Ascending aorta (tissue), 2 donors: Measurements from ENCODE around the gene BRD4. TPM values are rescaled to one million over a fixed set of nuclear protein-coding genes. Genes with fewer than 3 reads are reported as not detected.
A peak's percentile ranks its signal among the peaks of the same experiment; 100 is the strongest.

ENCODE experiments used
- DNase-seq, 2 donors: peaks; one replicate each; pipeline ENCODE4 v3.0.0-alpha.2; 2019; ENCODE audit warnings: low spot score in 2 of 2
- H3K27ac ChIP-seq, 2 donors: fragments of 200-600 bp; sonication (generic); one replicate each; pipeline ENCODE4 v1.5.1; 2016 to 2017; ENCODE audit warnings: mild to moderate bottlenecking in 1 of 2
- H3K27me3 ChIP-seq: fragments of 200-600 bp; sonication (generic); one replicate; pipeline ENCODE4 v1.5.1; 2017
- H3K36me3 ChIP-seq, 2 donors: fragments of 200-600 bp; sonication (generic); one replicate each; pipeline ENCODE4 v1.5.1; 2016
- H3K4me1 ChIP-seq, 2 donors: fragments of 200-600 bp; sonication (generic); one replicate each; pipeline ENCODE4 v1.5.1; 2016 to 2017; ENCODE audit warnings: mild to moderate bottlenecking in 1 of 2
- H3K4me3 ChIP-seq, 2 donors: fragments of 200-600 bp; sonication (generic); one replicate each; pipeline ENCODE4 v1.5.1; 2016 to 2017; ENCODE audit warnings: mild to moderate bottlenecking in 1 of 2
- H3K9me3 ChIP-seq, 2 donors: fragments of 200-600 bp; sonication (generic); one replicate each; pipeline ENCODE4 v1.5.1; 2016
- CTCF ChIP-seq, 3 experiments: fragments of 200-600 bp in 2 of 3; fragments of 450-650 bp in 1 of 3; sonication (generic) in 2 of 3; IDR thresholded peaks; one replicate each; pipeline ENCODE4 v1.5.1; 2016 to 2019; ENCODE audit warnings: antibody characterized with exemption in 3 of 3, mild to moderate bottlenecking in 1 of 3, moderate library complexity in 1 of 3
- intact Hi-C: fragments of 100-400 bp; cut with DNase I; formaldehyde crosslinking; loops from one replicate; pipeline ENCODE4 v1.15.1; 2023
- total RNA-seq: library from RNA; depleted of rRNA; stranded (reverse); fragments of >200 nt; gene quantifications from one replicate; pipeline ENCODE4 v1.1.0, GENCODE V29; 2016

BRD4 gene
- total RNA-seq, 1 donor from 2014 or later, result 55.3 TPM

DNA sequence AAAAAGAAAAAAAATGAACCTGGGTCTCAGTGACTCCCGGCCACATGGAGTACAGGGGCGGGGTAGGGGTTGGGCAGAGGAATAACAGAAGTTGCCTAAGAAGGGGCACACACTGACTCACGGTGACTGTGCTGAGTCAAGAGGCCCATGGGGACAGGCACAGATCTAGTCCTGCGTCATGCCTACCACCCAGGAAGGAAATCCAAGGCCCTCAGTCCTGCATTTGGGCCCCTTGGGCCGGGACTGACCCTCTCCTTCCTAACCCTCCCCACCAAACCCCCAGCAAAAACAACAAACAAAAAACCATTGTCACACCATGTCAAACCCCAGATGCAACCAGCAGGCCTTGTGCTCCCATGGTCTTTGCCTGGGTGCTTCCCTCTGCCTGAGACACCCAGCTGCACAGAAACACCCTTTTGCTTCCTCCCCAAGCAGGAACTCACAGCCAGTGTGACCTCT lies 122.0 kb downstream of the BRD4 start:
- Histone ChIP-seq H3K9me3 (no peaks in the 10 kb centered on the region), H3K4me3 (no peak overlapping the region), H3K4me1 (peaks cover 6 to 37% of the 10 kb centered on the region in 2 donors), H3K27ac (peak overlapping the region; percentile 71 to 81), H3K36me3 (no peaks in the 10 kb centered on the region), H3K27me3 (no peaks in the 10 kb centered on the region)
- intact Hi-C loops, result loop anchor here (5.0 kb wide), 1 partner anchor 37 kb away; no protein-coding TSS in a partner anchor
- DNase-seq, result peak; percentile 75 to 94
- no peak for TF ChIP-seq CTCF (IDR thresholded peaks at IDR 0.05)

DNA sequence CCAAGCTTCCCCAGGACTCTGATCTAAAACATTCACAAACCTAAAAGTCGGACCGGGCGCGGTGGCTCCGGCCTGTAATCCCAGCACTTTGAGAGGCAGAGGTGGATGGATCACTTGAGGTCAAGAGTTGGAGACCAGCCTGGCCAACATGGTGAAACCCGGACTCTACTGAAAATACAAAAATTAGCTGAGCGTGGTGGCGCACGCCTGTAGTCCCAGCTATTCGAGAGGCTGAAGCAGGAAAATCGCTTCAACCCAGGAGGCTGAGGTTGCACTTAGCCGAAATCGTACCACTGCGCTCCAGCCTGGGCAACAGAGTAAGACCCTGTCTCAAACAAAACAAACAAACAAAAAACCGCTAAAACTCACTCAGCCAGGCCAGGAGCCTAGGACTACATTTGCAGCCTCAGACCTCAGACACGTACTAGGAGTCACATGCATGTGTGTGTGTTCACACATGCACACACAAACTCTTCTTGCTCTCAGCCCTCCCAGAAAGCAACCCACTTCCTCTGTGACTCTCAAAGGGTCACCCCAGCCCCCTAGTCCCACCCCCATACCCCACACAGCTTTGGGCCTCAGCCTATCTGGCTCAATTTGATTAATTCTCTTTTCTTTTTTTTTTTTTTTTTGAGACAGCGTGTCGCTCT lies 130.8 kb downstream of the BRD4 start:
- intact Hi-C loops, result no loop called here
- DNase-seq, result no peak
- Histone ChIP-seq H3K9me3 (no peaks in the 10 kb centered on the region), H3K36me3 (no peaks in the 10 kb centered on the region), H3K4me1 (peaks cover 0 to 25% of the 10 kb centered on the region in 2 donors), H3K27me3 (no peaks in the 10 kb centered on the region), H3K4me3 (peak overlapping the region; percentile 75 to 94), H3K27ac (peak overlapping the region; percentile 96)
- TF ChIP-seq CTCF (IDR thresholded peaks at IDR 0.05), result no peak

- H3K36me3 ChIP-seq, result no peaks in the 10 kb centered on the region
- no peaks in the 10 kb centered on the region for H3K9me3 ChIP-seq
- no peaks in the 10 kb centered on the region for H3K27me3 ChIP-seq
- peaks cover 0 to 32% of the 10 kb centered on the region in 2 donors for H3K4me1 ChIP-seq
- no peak for DNase-seq
- H3K4me3 ChIP-seq, result peak within 1 kb of the TSS; percentile 75 to 94
- H3K27ac ChIP-seq, result peak within 1 kb of the TSS; percentile 96
- intact Hi-C loops, result no loop called here
- no peak for TF ChIP-seq CTCF (IDR thresholded peaks at IDR 0.05)
Observed at GRCh38 chr19:15200553-15201364, 131.6 kb downstream of the BRD4 start, which contains the start of gene NOTCH3. Gene NOTCH3 (minus strand): TSS chr19:15200995. CDS start chr19:15200905, 90 bp downstream.

GRCh38 chr19:15199661-15200552 lies 132.4 kb downstream of the BRD4 start:
- no peak for DNase-seq
- intact Hi-C loops, result loop anchor here (5.0 kb wide), 3 partner anchors 132 to 232 kb away; partner anchors contain the start of genes AKAP8 and BRD4

More at GRCh38 chr19:15199661-15200552, 132.4 kb downstream of the BRD4 start:
- no peak for TF ChIP-seq CTCF (IDR thresholded peaks at IDR 0.05)
- Histone ChIP-seq H3K4me1 (peaks cover 0 to 35% of the 10 kb centered on the region in 2 donors), H3K9me3 (no peaks in the 10 kb centered on the region), H3K27ac (peak overlapping the region; percentile 96), H3K4me3 (peak overlapping the region; percentile 75 to 94), H3K36me3 (no peaks in the 10 kb centered on the region), H3K27me3 (no peaks in the 10 kb centered on the region)
